Common myeloid progenitor, CD34-positive (primary cell): Measurements from ENCODE around the gene PTPRN2.

Experiments used
- CTCF ChIA-PET: fragments of 350-600 bp; sonication (Branson Sonifier 250); formaldehyde crosslinking; loops from one replicate; lab custom pipeline; 2021; ENCODE audit warnings: antibody characterized with exemption; lab: Charles Lee
- POLR2A ChIA-PET: fragments of 350-600 bp; sonication (Branson Sonifier 250); formaldehyde crosslinking; loops from one replicate; lab custom pipeline; 2021; ENCODE audit warnings: antibody characterized with exemption; lab: Charles Lee
- DNase-seq, 3 donors: peaks; one replicate each; pipeline versions ENCODE4 v3.0.0 to v3.0.0-alpha.2; 2013
- H3K27ac ChIP-seq, 2 experiments: 1 replicate in 1 of 2; 2 replicates in 1 of 2; pipeline ENCODE4 v1.7.0; 2013; ENCODE audit warnings: inconsistent platforms in 2 of 2, low read length in 2 of 2, mild to moderate bottlenecking in 2 of 2, low read depth in 1 of 2, moderate library complexity in 1 of 2; ENCODE audit not compliant: severe bottlenecking in 2 of 2, insufficient read depth in 1 of 2, poor library complexity in 1 of 2
- H3K27me3 ChIP-seq, 5 experiments: replicated peaks in 2 of 5; 1 replicate in 3 of 5; 2 replicates in 2 of 5; pipeline versions ENCODE4 v1.6.1 to v1.7.0; 2013; ENCODE audit warnings: low read length in 4 of 5, mild to moderate bottlenecking in 2 of 5, moderate library complexity in 2 of 5, inconsistent platforms in 1 of 5; ENCODE audit not compliant: insufficient read depth in 5 of 5, control insufficient read depth in 4 of 5
- H3K36me3 ChIP-seq, 4 experiments: 1 replicate in 2 of 4; 2 replicates in 2 of 4; pipeline versions ENCODE4 v1.6.1 to v1.7.0; 2013; ENCODE audit warnings: low read length in 3 of 4, control low read depth in 1 of 4, mild to moderate bottlenecking in 1 of 4; ENCODE audit not compliant: control insufficient read depth in 4 of 4, insufficient read depth in 4 of 4
- H3K4me1 ChIP-seq, 4 experiments: 1 replicate in 3 of 4; 2 replicates in 1 of 4; pipeline versions ENCODE4 v1.6.1 to v1.7.1; 2013; ENCODE audit warnings: low read length in 3 of 4, mild to moderate bottlenecking in 3 of 4, control low read depth in 1 of 4, inconsistent platforms in 1 of 4, moderate library complexity in 1 of 4; ENCODE audit not compliant: control insufficient read depth in 4 of 4, insufficient read depth in 4 of 4; ENCODE audit errors: control extremely low read depth in 1 of 4
- H3K4me3 ChIP-seq, 7 experiments: 1 replicate in 4 of 7; 2 replicates in 3 of 7; pipeline versions ENCODE4 v1.5.1 to v1.7.0; 2013; ENCODE audit warnings: mild to moderate bottlenecking in 7 of 7, low read length in 6 of 7, moderate library complexity in 6 of 7, inconsistent platforms in 2 of 7, low read depth in 2 of 7, control low read depth in 1 of 7; ENCODE audit not compliant: insufficient read depth in 4 of 7, control insufficient read depth in 1 of 7; ENCODE audit errors: extremely low read depth in 1 of 7
- H3K9me3 ChIP-seq, 5 experiments: 1 replicate in 4 of 5; 2 replicates in 1 of 5; pipeline versions ENCODE4 v1.6.1 to v1.7.1; 2013; ENCODE audit warnings: low read length in 4 of 5, mild to moderate bottlenecking in 2 of 5, inconsistent platforms in 1 of 5, low read depth in 1 of 5, moderate library complexity in 1 of 5; ENCODE audit not compliant: control insufficient read depth in 4 of 5, insufficient read depth in 2 of 5; ENCODE audit errors: control extremely low read depth in 1 of 5
- WGBS: methylation state at CpG from one replicate; pipeline ENCODE4 v1.1.5; 2013; ENCODE audit not compliant: insufficient coverage; 5-methylcytosine and 5-hydroxymethylcytosine counted together

PTPRN2 gene

DNA sequence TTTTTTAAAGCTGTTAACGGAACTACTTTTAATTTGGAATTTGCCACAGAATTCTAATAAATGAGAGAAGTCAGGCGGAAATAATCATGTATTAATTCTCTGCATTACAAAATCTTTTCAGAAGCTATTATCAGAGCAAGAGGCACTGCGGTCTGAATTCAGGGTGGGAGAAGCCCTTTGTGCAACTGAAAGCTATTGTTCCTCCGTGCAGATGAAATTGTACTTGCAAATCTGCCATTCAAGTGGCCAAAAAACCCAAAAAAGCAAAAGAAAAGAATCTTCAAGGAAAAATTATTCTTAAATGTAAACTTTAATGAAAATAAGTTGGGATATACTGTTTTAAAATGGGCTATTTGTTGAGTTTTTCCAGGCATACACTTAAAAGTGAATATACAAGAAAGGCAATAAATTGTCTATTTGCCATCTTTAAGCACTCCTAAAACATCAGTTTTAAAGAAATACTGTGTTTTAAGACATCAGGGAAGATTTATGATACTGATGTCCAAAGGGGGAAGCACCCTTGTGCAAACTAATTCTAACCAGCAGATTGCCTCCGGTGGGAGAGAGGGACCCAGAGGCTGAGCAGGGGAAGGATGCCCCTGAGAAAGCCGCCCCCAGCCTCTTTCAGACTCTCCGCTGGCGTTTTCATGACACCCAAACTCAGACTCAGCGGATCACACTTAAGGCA, 899.6 kb downstream of the PTPRN2 start:
- 8% methylated on average over 6 of the region's 9 CpGs for WGBS
- Histone ChIP-seq H3K4me3 (no peak overlapping the region), H3K27ac (no peak overlapping the region), H3K36me3 (no peaks in the 10 kb centered on the region), H3K27me3 (peaks cover 15 to 97% (median 44%) of the 10 kb centered on the region in 5 experiments), H3K4me1 (peaks cover 2 to 52% (median 30%) of the 10 kb centered on the region in 4 experiments), H3K9me3 (peaks cover 0 to 1% (median 0%) of the 10 kb centered on the region in 5 experiments)
- ChIA-PET POLR2A (no interaction called here), CTCF (interaction anchor here (0.7 kb wide), 1 partner anchor 256 kb away, joined by 3 read pairs; no protein-coding TSS in a partner anchor)
- no peak for DNase-seq

DNA sequence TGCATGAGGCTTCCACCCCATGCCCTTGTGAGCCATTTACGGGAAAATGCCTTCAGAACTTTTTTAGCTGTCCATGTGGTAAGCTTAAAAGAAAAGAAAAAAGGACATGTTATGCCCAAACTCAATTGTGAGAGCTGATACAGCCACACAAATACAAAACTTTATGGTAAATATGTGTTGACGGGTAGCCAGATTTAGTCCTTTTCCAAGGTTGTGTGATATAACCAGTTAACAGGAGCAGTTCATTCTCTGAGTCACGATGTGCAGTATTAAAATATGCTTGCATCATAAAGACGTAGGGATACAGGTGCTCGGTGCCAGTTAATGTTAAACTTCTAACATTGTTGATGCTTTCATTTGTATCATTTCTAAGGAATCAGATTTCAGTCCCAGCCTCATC, 900.5 kb downstream of the PTPRN2 start:
- Histone ChIP-seq H3K4me3 (no peak overlapping the region), H3K4me1 (peaks cover 2 to 45% (median 26%) of the 10 kb centered on the region in 4 experiments), H3K9me3 (peaks cover 0 to 1% (median 0%) of the 10 kb centered on the region in 5 experiments), H3K36me3 (no peaks in the 10 kb centered on the region), H3K27ac (no peak overlapping the region), H3K27me3 (peaks cover 22 to 97% (median 51%) of the 10 kb centered on the region in 5 experiments)
- WGBS = 33% methylated on average over 4 of the region's 5 CpGs
- ChIA-PET POLR2A (no interaction called here), CTCF (interaction anchor here (1.1 kb wide), 1 partner anchor 111 kb away, joined by 3 read pairs; no protein-coding TSS in a partner anchor)
- DNase-seq = no peak

DNA sequence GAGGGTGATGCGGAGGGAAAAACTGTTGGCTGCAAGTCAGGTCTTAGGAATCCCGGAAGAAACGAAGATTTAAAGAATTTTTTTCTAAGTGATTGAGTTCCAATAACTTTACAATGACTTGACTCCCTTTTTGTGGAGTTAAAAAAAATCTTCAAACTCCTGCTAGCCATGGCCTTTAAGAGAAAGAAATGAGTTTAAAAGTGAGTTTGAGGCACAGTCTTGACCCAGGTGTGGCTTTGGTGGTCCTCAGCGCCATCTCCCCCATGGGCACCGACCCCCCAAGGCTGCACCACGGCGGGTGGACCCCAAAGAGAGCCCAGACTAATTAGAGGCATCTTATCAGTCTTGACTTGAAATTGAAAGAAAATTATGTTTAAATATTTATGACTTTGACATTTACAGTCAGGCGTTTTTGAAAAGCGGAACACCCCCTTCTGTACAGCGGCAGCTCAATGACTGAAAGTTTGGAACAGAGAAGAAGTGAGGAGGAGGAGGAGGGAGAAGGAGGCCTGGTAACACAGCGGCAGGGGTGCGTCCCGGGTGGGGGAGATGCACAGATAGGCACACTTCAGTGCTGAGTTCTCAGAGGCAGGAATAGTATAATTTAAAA, 901.2 kb downstream of the PTPRN2 start:
- no peak overlapping the region for H3K4me3 ChIP-seq
- CTCF ChIA-PET = interaction anchor here (1.1 kb wide), 1 partner anchor 111 kb away, joined by 3 read pairs; no protein-coding TSS in a partner anchor
- H3K9me3 ChIP-seq = peaks cover 0 to 1% (median 0%) of the 10 kb centered on the region in 5 experiments
- H3K27ac ChIP-seq = no peak overlapping the region
- peaks cover 26 to 97% (median 57%) of the 10 kb centered on the region in 5 experiments for H3K27me3 ChIP-seq
- WGBS = 3% methylated on average over 7 of the region's 13 CpGs
- POLR2A ChIA-PET = no interaction called here
- H3K36me3 ChIP-seq = no peaks in the 10 kb centered on the region
- H3K4me1 ChIP-seq = peaks cover 2 to 37% (median 20%) of the 10 kb centered on the region in 4 experiments
- DNase-seq = peak in 2 of 3 donors; percentile 67 to 71

DNA sequence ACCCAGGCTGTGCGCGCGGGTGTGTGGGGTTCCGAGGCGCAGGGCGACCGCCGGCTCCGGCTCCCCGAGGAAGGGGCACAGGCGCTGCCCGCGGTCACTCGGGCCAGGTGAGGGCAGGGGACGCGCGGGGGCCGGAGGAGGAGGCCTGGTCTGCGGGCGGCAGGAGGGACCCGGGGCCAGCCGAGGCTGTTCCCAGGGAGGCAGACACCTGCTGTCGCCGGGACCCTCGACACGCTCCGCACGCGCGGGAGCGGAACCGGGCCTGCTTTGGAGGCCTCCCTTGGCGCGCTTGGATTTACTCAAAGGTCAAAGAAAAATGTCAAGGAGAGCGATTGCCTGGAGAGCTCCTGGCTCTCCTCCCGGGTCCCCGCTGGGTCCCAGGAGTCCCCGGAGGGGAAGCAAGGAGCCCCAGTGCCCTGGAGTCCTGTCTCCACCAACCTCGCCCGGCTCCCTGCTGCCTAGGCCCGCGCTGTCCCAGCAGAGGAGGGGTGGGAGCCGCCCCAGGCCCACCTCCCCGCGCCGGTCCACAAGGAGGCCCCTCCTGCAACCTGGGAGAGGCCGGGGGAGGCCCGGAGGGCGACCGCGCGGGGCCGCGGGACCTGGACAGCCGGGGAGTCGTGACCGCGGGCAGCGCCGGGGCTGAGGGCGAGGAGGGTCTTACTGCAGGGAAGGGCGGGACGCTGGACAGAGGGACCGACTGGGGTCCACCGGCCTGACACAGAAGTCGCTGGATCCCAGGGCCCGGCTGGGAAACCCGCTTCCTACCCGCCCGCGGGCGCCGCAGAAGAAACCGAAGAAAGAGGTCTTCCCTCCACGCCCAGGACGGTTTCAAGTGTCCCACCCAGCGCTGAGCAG, 902.0 kb downstream of the PTPRN2 start:
- Histone ChIP-seq H3K9me3 (peaks cover 0 to 1% (median 0%) of the 10 kb centered on the region in 5 experiments), H3K27ac (no peak overlapping the region), H3K4me1 (peaks cover 2 to 35% (median 16%) of the 10 kb centered on the region in 4 experiments), H3K27me3 (peaks cover 32 to 98% (median 62%) of the 10 kb centered on the region in 5 experiments), H3K36me3 (no peaks in the 10 kb centered on the region), H3K4me3 (no peak overlapping the region)
- POLR2A ChIA-PET = no interaction called here
- no peak for DNase-seq
- WGBS = 1% methylated on average over 70 of the region's 77 CpGs
- CTCF ChIA-PET = no interaction called here

DNA sequence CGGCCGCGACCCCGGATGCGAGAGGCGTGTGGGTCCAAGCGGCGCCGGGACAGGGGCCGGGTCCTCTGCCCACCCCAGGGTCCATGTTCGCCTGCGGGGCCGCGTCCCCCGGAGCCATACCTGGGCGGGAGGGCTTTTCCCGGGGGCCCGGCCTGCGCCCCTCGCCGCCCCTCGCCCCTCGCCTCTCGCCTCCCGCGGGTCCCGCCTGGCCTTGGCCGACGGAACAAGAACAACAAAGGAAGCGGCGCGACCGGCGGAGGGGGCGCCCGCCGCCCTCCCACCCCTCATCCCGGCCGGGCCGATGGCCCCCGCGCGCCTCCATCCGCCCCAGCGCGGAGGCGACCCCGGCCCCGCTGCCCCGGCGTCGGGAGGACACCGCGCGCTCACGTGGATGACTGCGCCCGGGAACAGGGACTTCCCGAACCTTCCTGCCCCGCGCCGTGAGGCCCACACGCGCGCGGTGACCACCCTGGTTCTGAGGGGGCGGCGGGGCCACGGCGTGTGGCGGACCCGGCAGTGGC, 902.7 kb downstream of the PTPRN2 start:
- WGBS = 2% methylated on average over 49 of the region's 72 CpGs

DNA sequence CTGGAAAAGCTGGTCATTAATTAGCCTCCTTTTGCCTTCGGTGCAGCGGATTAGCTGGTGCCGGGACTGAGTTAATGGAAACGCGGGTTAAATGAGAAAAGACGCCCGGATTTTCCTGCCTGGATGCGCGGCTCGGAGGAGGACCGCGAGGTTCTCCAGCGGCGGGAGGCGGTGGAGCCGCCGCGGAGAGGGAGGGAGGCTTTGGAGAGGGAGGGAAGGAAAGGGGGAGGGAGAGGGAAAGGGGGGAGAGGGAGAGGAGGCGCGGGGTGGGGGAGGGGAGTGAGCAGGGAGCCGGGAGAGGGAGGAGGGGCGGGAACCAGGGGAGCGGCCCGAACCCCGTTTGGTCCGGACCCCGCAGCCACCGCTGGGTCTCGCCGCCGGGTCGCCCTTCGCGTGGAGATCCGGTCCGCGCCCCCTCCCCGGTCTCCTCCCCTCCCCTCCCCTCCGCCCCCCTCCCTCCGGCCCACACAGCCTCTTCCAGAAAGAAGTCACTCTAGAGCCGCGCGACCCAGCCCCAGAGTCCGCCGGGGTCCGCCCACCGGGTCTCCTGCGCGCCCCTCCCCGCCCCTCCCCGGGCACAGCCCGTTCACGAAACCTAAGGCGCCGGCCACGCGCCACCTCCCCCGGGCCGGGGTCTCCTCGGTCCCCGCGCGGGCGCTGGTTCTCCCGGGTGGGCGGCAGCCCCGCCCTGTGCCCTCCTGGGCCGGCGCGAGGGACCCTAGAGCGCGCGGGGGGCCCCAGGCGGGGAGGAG, 903.3 kb downstream of the PTPRN2 start:
- Histone ChIP-seq H3K9me3 (peaks cover 0 to 1% (median 0%) of the 10 kb centered on the region in 5 experiments), H3K4me1 (peaks cover 2 to 23% (median 13%) of the 10 kb centered on the region in 4 experiments), H3K36me3 (no peaks in the 10 kb centered on the region), H3K4me3 (no peak overlapping the region), H3K27me3 (peaks cover 37 to 98% (median 68%) of the 10 kb centered on the region in 5 experiments), H3K27ac (no peak overlapping the region)
- ChIA-PET CTCF (no interaction called here), POLR2A (no interaction called here)
- WGBS = 2% methylated on average over 39 of the region's 74 CpGs
- DNase-seq = no peak

More for the DNA sequence above, 902.7 kb downstream of the PTPRN2 start:
- H3K27ac ChIP-seq = no peak overlapping the region
- peaks cover 2 to 28% (median 13%) of the 10 kb centered on the region in 4 experiments for H3K4me1 ChIP-seq
- H3K9me3 ChIP-seq = peaks cover 0 to 1% (median 0%) of the 10 kb centered on the region in 5 experiments
- ChIA-PET POLR2A (no interaction called here), CTCF (no interaction called here)
- no peak for DNase-seq
- no peaks in the 10 kb centered on the region for H3K36me3 ChIP-seq
- no peak overlapping the region for H3K4me3 ChIP-seq
- peaks cover 37 to 98% (median 64%) of the 10 kb centered on the region in 5 experiments for H3K27me3 ChIP-seq
